Measurements from ENCODE around the gene BRI3BP.
A peak's percentile ranks its signal among the peaks of the same experiment; 100 is the strongest.

BRI3BP gene

GRCh38 chr12:124949066-124949465 is 44.4 kb upstream of the BRI3BP start:
- no peak overlapping the region for H3K4me3 ChIP-seq (ENCODE audit: low read depth, low read length)
- no peak overlapping the region for H3K9ac ChIP-seq (ENCODE audit: low read length)
- H3K79me1 ChIP-seq (ENCODE audit: low read length), result no peaks in the 10 kb centered on the region
- H3K4me2 ChIP-seq (ENCODE audit: low read length), result no peak overlapping the region
- no peaks in the 10 kb centered on the region for H3K27me3 ChIP-seq (ENCODE audit: insufficient read depth, low read length)
- no peak overlapping the region for H2AK5ac ChIP-seq (ENCODE audit: low read length)
- H2AFZ ChIP-seq (ENCODE audit: insufficient read depth, low read length, poor library complexity), result no peak overlapping the region
- H3K4me1 ChIP-seq (ENCODE audit: control insufficient read depth in 1 of 2, insufficient read depth in 2 of 2, low read length in 2 of 2), result no peaks in the 10 kb centered on the region
- H4K12ac ChIP-seq (ENCODE audit: low read depth, low read length), result no peak overlapping the region
- no peaks in the 10 kb centered on the region for H3K9me3 ChIP-seq (ENCODE audit: insufficient read depth, low read depth, low read length)
- DNase-seq, result no peak
- H3K14ac ChIP-seq (ENCODE audit: low read length), result no peak overlapping the region
- no peak overlapping the region for H3K23ac ChIP-seq (ENCODE audit: low read length)
- no peak overlapping the region for H3K27ac ChIP-seq (ENCODE audit: low read depth, low read length)
- no peak overlapping the region for H4K91ac ChIP-seq (ENCODE audit: low read depth, low read length)
- no peak overlapping the region for H3K4ac ChIP-seq (ENCODE audit: low read depth, low read length)
- H3K18ac ChIP-seq (ENCODE audit: low read length), result no peak overlapping the region
- H2BK12ac ChIP-seq (ENCODE audit: low read length), result no peak overlapping the region
- H2BK5ac ChIP-seq (ENCODE audit: low read depth, low read length, poor library complexity), result no peak overlapping the region
- no peak overlapping the region for H2BK120ac ChIP-seq (ENCODE audit: insufficient read depth, low read length, poor library complexity)
- H4K8ac ChIP-seq (ENCODE audit: low read depth, low read length), result no peak overlapping the region
- WGBS (ENCODE audit: extremely low coverage, insufficient coverage, insufficient read length), result no CpG with 5 or more reads among the region's 12 CpGs
- peaks cover 46 to 59% of the 10 kb centered on the region in 2 experiments for H3K36me3 ChIP-seq (ENCODE audit: control insufficient read depth in 1 of 2, insufficient read depth in 2 of 2, low read length in 2 of 2)
- no peaks in the 10 kb centered on the region for H3K79me2 ChIP-seq (ENCODE audit: control insufficient read depth, insufficient read depth, low read length, poor library complexity)

GRCh38 chr12:124949779-124950728 is 43.4 kb upstream of the BRI3BP start:
- no peak overlapping the region for H4K8ac ChIP-seq (ENCODE audit: low read depth, low read length)
- H4K12ac ChIP-seq (ENCODE audit: low read depth, low read length), result no peak overlapping the region
- H3K27me3 ChIP-seq (ENCODE audit: insufficient read depth, low read length), result no peaks in the 10 kb centered on the region
- H3K18ac ChIP-seq (ENCODE audit: low read length), result no peak overlapping the region
- H3K79me1 ChIP-seq (ENCODE audit: low read length), result no peaks in the 10 kb centered on the region
- H3K14ac ChIP-seq (ENCODE audit: low read length), result no peak overlapping the region
- H3K4me3 ChIP-seq (ENCODE audit: low read depth, low read length), result no peak overlapping the region
- no peaks in the 10 kb centered on the region for H3K79me2 ChIP-seq (ENCODE audit: control insufficient read depth, insufficient read depth, low read length, poor library complexity)
- no peak overlapping the region for H2AFZ ChIP-seq (ENCODE audit: insufficient read depth, low read length, poor library complexity)
- H2BK12ac ChIP-seq (ENCODE audit: low read length), result no peak overlapping the region
- peaks cover 1% of the 10 kb centered on the region for H3K9me3 ChIP-seq (ENCODE audit: insufficient read depth, low read depth, low read length)
- H3K4ac ChIP-seq (ENCODE audit: low read depth, low read length), result no peak overlapping the region
- no peaks in the 10 kb centered on the region for H3K4me1 ChIP-seq (ENCODE audit: control insufficient read depth in 1 of 2, insufficient read depth in 2 of 2, low read length in 2 of 2)
- no peak overlapping the region for H4K91ac ChIP-seq (ENCODE audit: low read depth, low read length)
- no peak overlapping the region for H3K27ac ChIP-seq (ENCODE audit: low read depth, low read length)
- no peak overlapping the region for H3K23ac ChIP-seq (ENCODE audit: low read length)
- peaks cover 46 to 62% of the 10 kb centered on the region in 2 experiments for H3K36me3 ChIP-seq (ENCODE audit: control insufficient read depth in 1 of 2, insufficient read depth in 2 of 2, low read length in 2 of 2)
- no peak overlapping the region for H2BK120ac ChIP-seq (ENCODE audit: insufficient read depth, low read length, poor library complexity)
- DNase-seq, result no peak
- H3K4me2 ChIP-seq (ENCODE audit: low read length), result no peak overlapping the region
- H2BK5ac ChIP-seq (ENCODE audit: low read depth, low read length, poor library complexity), result no peak overlapping the region
- WGBS (ENCODE audit: extremely low coverage, insufficient coverage, insufficient read length), result no CpG with 5 or more reads among the region's 47 CpGs
- H3K9ac ChIP-seq (ENCODE audit: low read length), result no peak overlapping the region
- no peak overlapping the region for H2AK5ac ChIP-seq (ENCODE audit: low read length)

GRCh38 chr12:124952295-124952694 is 41.1 kb upstream of the BRI3BP start:
- H4K8ac ChIP-seq (ENCODE audit: low read depth, low read length), result no peak overlapping the region
- no peak overlapping the region for H2AFZ ChIP-seq (ENCODE audit: insufficient read depth, low read length, poor library complexity)
- H3K4me2 ChIP-seq (ENCODE audit: low read length), result no peak overlapping the region
- H3K9ac ChIP-seq (ENCODE audit: low read length), result no peak overlapping the region
- H3K4me3 ChIP-seq (ENCODE audit: low read depth, low read length), result no peak overlapping the region
- peaks cover 54 to 63% of the 10 kb centered on the region in 2 experiments for H3K36me3 ChIP-seq (ENCODE audit: control insufficient read depth in 1 of 2, insufficient read depth in 2 of 2, low read length in 2 of 2)
- no peak overlapping the region for H3K4ac ChIP-seq (ENCODE audit: low read depth, low read length)
- no peak overlapping the region for H2AK5ac ChIP-seq (ENCODE audit: low read length)
- no peaks in the 10 kb centered on the region for H3K79me1 ChIP-seq (ENCODE audit: low read length)
- no peak for DNase-seq
- H2BK5ac ChIP-seq (ENCODE audit: low read depth, low read length, poor library complexity), result no peak overlapping the region
- H3K18ac ChIP-seq (ENCODE audit: low read length), result no peak overlapping the region
- H3K79me2 ChIP-seq (ENCODE audit: control insufficient read depth, insufficient read depth, low read length, poor library complexity), result no peaks in the 10 kb centered on the region
- H4K12ac ChIP-seq (ENCODE audit: low read depth, low read length), result no peak overlapping the region
- H2BK12ac ChIP-seq (ENCODE audit: low read length), result no peak overlapping the region
- no peak overlapping the region for H4K91ac ChIP-seq (ENCODE audit: low read depth, low read length)
- peaks cover 3% of the 10 kb centered on the region for H3K9me3 ChIP-seq (ENCODE audit: insufficient read depth, low read depth, low read length)
- H3K14ac ChIP-seq (ENCODE audit: low read length), result no peak overlapping the region
- H3K27ac ChIP-seq (ENCODE audit: low read depth, low read length), result no peak overlapping the region
- no CpG with 5 or more reads among the region's 17 CpGs for WGBS (ENCODE audit: extremely low coverage, insufficient coverage, insufficient read length)
- no peaks in the 10 kb centered on the region for H3K27me3 ChIP-seq (ENCODE audit: insufficient read depth, low read length)
- no peak overlapping the region for H3K23ac ChIP-seq (ENCODE audit: low read length)
- no peaks in the 10 kb centered on the region for H3K4me1 ChIP-seq (ENCODE audit: control insufficient read depth in 1 of 2, insufficient read depth in 2 of 2, low read length in 2 of 2)
- H2BK120ac ChIP-seq (ENCODE audit: insufficient read depth, low read length, poor library complexity), result no peak overlapping the region

GRCh38 chr12:124952801-124953200 is 40.6 kb upstream of the BRI3BP start:
- Histone ChIP-seq H3K27me3 (ENCODE audit: insufficient read depth, low read length) (no peaks in the 10 kb centered on the region), H2BK120ac (ENCODE audit: insufficient read depth, low read length, poor library complexity) (no peak overlapping the region), H3K18ac (ENCODE audit: low read length) (no peak overlapping the region), H4K8ac (ENCODE audit: low read depth, low read length) (no peak overlapping the region), H3K79me2 (ENCODE audit: control insufficient read depth, insufficient read depth, low read length, poor library complexity) (no peaks in the 10 kb centered on the region), H2AFZ (ENCODE audit: insufficient read depth, low read length, poor library complexity) (no peak overlapping the region), H3K79me1 (ENCODE audit: low read length) (no peaks in the 10 kb centered on the region), H3K4me1 (ENCODE audit: control insufficient read depth in 1 of 2, insufficient read depth in 2 of 2, low read length in 2 of 2) (no peaks in the 10 kb centered on the region), H3K27ac (ENCODE audit: low read depth, low read length) (no peak overlapping the region), H4K12ac (ENCODE audit: low read depth, low read length) (no peak overlapping the region), H3K36me3 (ENCODE audit: control insufficient read depth in 1 of 2, insufficient read depth in 2 of 2, low read length in 2 of 2) (peaks cover 51 to 59% of the 10 kb centered on the region in 2 experiments), H3K4ac (ENCODE audit: low read depth, low read length) (no peak overlapping the region), H3K14ac (ENCODE audit: low read length) (no peak overlapping the region), H2BK12ac (ENCODE audit: low read length) (no peak overlapping the region), H2BK5ac (ENCODE audit: low read depth, low read length, poor library complexity) (no peak overlapping the region), H3K9me3 (ENCODE audit: insufficient read depth, low read depth, low read length) (peaks cover 3% of the 10 kb centered on the region), H3K23ac (ENCODE audit: low read length) (no peak overlapping the region), H4K91ac (ENCODE audit: low read depth, low read length) (no peak overlapping the region), H3K4me2 (ENCODE audit: low read length) (no peak overlapping the region), H3K4me3 (ENCODE audit: low read depth, low read length) (no peak overlapping the region), H3K9ac (ENCODE audit: low read length) (no peak overlapping the region), H2AK5ac (ENCODE audit: low read length) (no peak overlapping the region)
- no CpG with 5 or more reads among the region's 8 CpGs for WGBS (ENCODE audit: extremely low coverage, insufficient coverage, insufficient read length)
- DNase-seq, result peak; percentile 86 to 89

All from trophoblast cell (in vitro differentiated cells and primary cell).